AG04449 (cell line): ENCODE results near the gene SH3PXD2A.

Source experiments
- CTCF ChIA-PET: fragments of 350-600 bp; formaldehyde crosslinking; extraction: SDS; loops from one replicate; lab custom pipeline; 2021; ENCODE audit warnings: antibody characterized with exemption; lab: Yijun Ruan, JAX
- POLR2A ChIA-PET: fragments of 400-600, 350-600 bp; formaldehyde crosslinking; extraction: SDS; loops from one replicate; lab custom pipeline; 2020; ENCODE audit warnings: antibody characterized with exemption, inconsistent platforms; lab: Yijun Ruan, JAX
- DNase-seq: peaks from one replicate; pipeline ENCODE4 v3.0.0-alpha.2; 2010; ENCODE audit warnings: low read depth, low spot score
- H3K4me3 ChIP-seq: 2 replicates; pipeline ENCODE4 v1.5.1; 2011; ENCODE audit warnings: low read depth, mild to moderate bottlenecking, control low read depth, low read length
- CTCF ChIP-seq: IDR thresholded peaks from one replicate; pipeline ENCODE4 v1.5.1; 2011; ENCODE audit warnings: mild to moderate bottlenecking, moderate library complexity, low read length, control low read depth, inconsistent platforms; ENCODE audit not compliant: insufficient read depth; ENCODE audit errors: missing control alignments

The SH3PXD2A gene

GRCh38 chr10:103560886-103561285 lies 294.5 kb downstream of the SH3PXD2A start:
- CTCF ChIA-PET: interaction anchor here (1.4 kb wide), 1 partner anchor 125 kb away, joined by 3 read pairs; no protein-coding TSS in a partner anchor
- H3K4me3 ChIP-seq: no peak overlapping the region
- DNase-seq: no peak
- POLR2A ChIA-PET: no interaction called here
- TF ChIP-seq CTCF: no peak

GRCh38 chr10:103559776-103560175 lies 295.6 kb downstream of the SH3PXD2A start:
- ChIA-PET CTCF (interaction anchor here (1.4 kb wide), 1 partner anchor 126 kb away, joined by 3 read pairs; no protein-coding TSS in a partner anchor), POLR2A (no interaction called here)
- no peak for TF ChIP-seq CTCF
- DNase-seq: no peak
- no peak overlapping the region for H3K4me3 ChIP-seq

- no peak overlapping the region for H3K4me3 ChIP-seq
- ChIA-PET POLR2A (no interaction called here), CTCF (no interaction called here)
- no peak for DNase-seq
- no peak for TF ChIP-seq CTCF
Measured at GRCh38 chr10:103558911-103559310, 296.5 kb downstream of the SH3PXD2A start.

- TF ChIP-seq CTCF: no peak
- DNase-seq: no peak
- CTCF ChIA-PET: no interaction called here
- H3K4me3 ChIP-seq: no peak overlapping the region
- POLR2A ChIA-PET: no interaction called here
Measured at GRCh38 chr10:103557455-103557854, 297.9 kb downstream of the SH3PXD2A start.

- POLR2A ChIA-PET: no interaction called here
Measured at GRCh38 chr10:103556383-103557007, 298.9 kb downstream of the SH3PXD2A start.

More at GRCh38 chr10:103556383-103557007, 298.9 kb downstream of the SH3PXD2A start:
- CTCF ChIA-PET: no interaction called here
- no peak overlapping the region for H3K4me3 ChIP-seq
- TF ChIP-seq CTCF: no peak
- no peak for DNase-seq
